Pancreas (tissue), 10 donors: Measurements from ENCODE around the gene ANKRD63. TPM values are rescaled to one million over a fixed set of nuclear protein-coding genes. Genes with fewer than 3 reads are reported as not detected.
A peak's percentile ranks its signal among the peaks of the same experiment; 100 is the strongest.

Source experiments
- ATAC-seq, 4 donors: fragments of 200-7000 bp; cut with Tn5 transposase; one replicate each; pipeline versions ENCODE4 v1.8.0 to v1.9.1; 2020; ENCODE audit warnings: mild to moderate bottlenecking in 4 of 4, moderate library complexity in 4 of 4
- DNase-seq, 6 donors: peaks; one replicate each; pipeline ENCODE4 v3.0.0-alpha.2; 2020
- FAIRE-seq: peaks from 2 replicates; lab custom pipeline; 2012; peaks lifted over from hg19 to GRCh38; lab: Jason Lieb, UNC
- H3K27ac ChIP-seq, 4 donors: fragments of 200-600 bp; sonication (generic); 1 replicate in 3 of 4; 2 replicates in 1 of 4; pipeline versions ENCODE4 v1.5.0 to v1.8.0; 2020
- H3K27me3 ChIP-seq, 4 donors: fragments of 200-600 bp; one replicate each; pipeline ENCODE4 v1.8.0; 2021
- H3K36me3 ChIP-seq, 3 donors: fragments of 200-600 bp; sonication (generic) in 1 of 3; one replicate each; pipeline versions ENCODE4 v1.5.0 to v1.8.0; 2020 to 2021
- H3K4me1 ChIP-seq, 3 donors: fragments of 200-600 bp; one replicate each; pipeline ENCODE4 v1.8.0; 2021
- H3K4me3 ChIP-seq, 4 donors: fragments of 200-600 bp; sonication (generic) in 2 of 4; one replicate each; pipeline versions ENCODE4 v1.5.0 to v1.8.0; 2020 to 2021
- H3K9me3 ChIP-seq, 4 donors: fragments of 200-600 bp; one replicate each; pipeline ENCODE4 v1.8.0; 2021
- CTCF ChIP-seq, 4 donors: fragments of 200-600 bp; sonication (generic) in 3 of 4; IDR thresholded peaks; one replicate each; pipeline versions ENCODE4 v1.5.0 to v1.8.0; 2021; ENCODE audit warnings: antibody characterized with exemption in 4 of 4
- WGBS, 2 donors: extraction: QIAGEN DNeasy Blood & Tissue Kit; methylation state at CpG; one replicate each; pipeline ENCODE4 v1.1.7; 2013; 5-methylcytosine and 5-hydroxymethylcytosine counted together
- intact Hi-C, 3 donors: fragments of 100-400 bp; cut with DNase I; formaldehyde crosslinking; loops; one replicate each; pipeline versions ENCODE4 v1.11.1 to v1.14.2; 2022
- polyA plus RNA-seq, 2 donors: library from polyadenylated mRNA; stranded (reverse); fragments of 200-250 nt; gene quantifications; one replicate each; pipeline ENCODE4 v1.2.3, GENCODE V29; 2013
- total RNA-seq, 6 donors: library from RNA; stranded (reverse); fragmentation: NEBNext Ultra II Directional in 4 of 6; extraction: Animal tissue kit (Norgen Biotek cat#: 25700) in 4 of 6; gene quantifications; one replicate each; pipeline versions ENCODE4 v1.2.1 to v1.2.4, GENCODE V29; 2021 to 2023
- donor health status: healthy with polysubstance abuse.
- donor health status: DM: no; HTN: no; CAD: no; lungs with moderate emphysema.
- donor health status: DM: no; HTN: no; CAD: no.
- donor health status: control.
- donor health status: control.
- donor health status: Bipolar disorder and iron deficiency.
- donor health status: DM: yes; HTN: yes; CAD: no.
- donor health status: DM: no; HTN: no; CAD: no.
- donor health status: DM: no; HTN: no; CAD: no.
- donor health status: DM: yes; HTN: yes; CAD: no.

ANKRD63 gene
- total and polyA plus RNA-seq, 8 donors, result not detected

- H3K27me3 ChIP-seq, result no peaks in the 10 kb centered on the region
- ATAC-seq (peak in 1 of 4 donors; percentile 20), DNase-seq (no peak), FAIRE-seq (no peak)
- intact Hi-C loops, result no loop called here
- no peaks in the 10 kb centered on the region for H3K4me1 ChIP-seq
- no peaks in the 10 kb centered on the region for H3K36me3 ChIP-seq
- H3K9me3 ChIP-seq, result no peaks in the 10 kb centered on the region
- no peak for TF ChIP-seq CTCF (IDR thresholded peaks at IDR 0.05)
- peak overlapping the region in 1 of 4 donors; percentile 35 for H3K4me3 ChIP-seq
- H3K27ac ChIP-seq, result no peak overlapping the region
- WGBS, 2 donors, result 81 to 91% methylated on average over 5 of the region's 5 CpGs
Observed at GRCh38 chr15:40306371-40306770, 23.5 kb upstream of the ANKRD63 start.

DNA sequence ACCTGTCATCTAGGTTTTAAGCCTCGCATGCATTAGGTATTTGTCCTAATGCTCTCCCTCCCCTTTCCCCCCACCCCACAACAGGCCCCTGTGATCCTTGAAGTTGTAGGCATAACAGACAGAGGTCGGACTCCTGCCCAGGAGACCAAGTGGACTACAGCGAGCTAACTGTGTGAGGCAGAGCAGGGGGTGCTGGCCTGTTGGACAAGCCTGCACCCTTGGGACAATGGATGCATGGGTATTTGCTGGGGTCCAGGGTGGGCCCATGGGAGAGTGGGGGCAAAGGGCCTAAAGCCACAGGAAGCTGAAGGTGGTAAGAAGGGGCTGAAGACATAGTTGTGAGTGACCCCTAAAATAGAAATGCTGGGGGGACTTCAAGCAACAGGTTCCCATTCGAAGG lies 22.4 kb upstream of the ANKRD63 start:
- Histone ChIP-seq H3K27ac (no peak overlapping the region), H3K27me3 (no peaks in the 10 kb centered on the region), H3K4me3 (no peak overlapping the region), H3K4me1 (no peaks in the 10 kb centered on the region), H3K36me3 (no peaks in the 10 kb centered on the region), H3K9me3 (no peaks in the 10 kb centered on the region)
- DNase-seq, result peak in 1 of 6 donors; percentile 2
- no peak for FAIRE-seq
- TF ChIP-seq CTCF (IDR thresholded peaks at IDR 0.05), result no peak
- intact Hi-C loops, result no loop called here
- ATAC-seq, result no peak
- 82 to 96% methylated on average over 4 of the region's 4 CpGs for WGBS, 2 donors

- Histone ChIP-seq H3K36me3 (no peaks in the 10 kb centered on the region), H3K27ac (no peak overlapping the region), H3K4me3 (no peak overlapping the region), H3K9me3 (no peaks in the 10 kb centered on the region), H3K4me1 (no peaks in the 10 kb centered on the region), H3K27me3 (no peaks in the 10 kb centered on the region)
- intact Hi-C loops, result no loop called here
- DNase-seq (no peak), FAIRE-seq (no peak), ATAC-seq (no peak)
- WGBS, 2 donors, result 77 to 88% methylated on average over 2 of the region's 2 CpGs
- no peak for TF ChIP-seq CTCF (IDR thresholded peaks at IDR 0.05)
Observed at GRCh38 chr15:40303576-40303975, 20.7 kb upstream of the ANKRD63 start.

DNA sequence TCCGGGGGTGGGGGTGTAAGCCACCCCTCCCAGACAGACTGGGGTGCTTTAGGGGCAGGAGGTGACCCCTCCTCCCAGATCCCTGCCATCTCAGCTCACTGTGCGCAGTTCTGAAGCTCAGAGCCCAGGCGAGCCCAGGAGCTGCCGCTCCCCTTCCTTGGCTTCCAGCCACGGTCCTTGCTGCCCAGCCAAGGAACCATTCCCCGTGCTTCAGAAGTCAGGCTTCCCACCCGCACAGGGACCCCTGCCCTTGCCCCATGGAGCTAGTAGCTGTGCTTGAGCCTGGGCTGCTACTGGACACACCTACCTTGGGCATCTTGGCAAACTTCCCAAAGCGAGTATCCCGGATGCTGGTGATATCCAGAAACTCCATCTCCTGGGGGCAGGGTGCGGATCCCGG lies 20.1 kb upstream of the ANKRD63 start:
- Histone ChIP-seq H3K27me3 (no peaks in the 10 kb centered on the region), H3K27ac (no peak overlapping the region), H3K4me3 (no peak overlapping the region), H3K36me3 (no peaks in the 10 kb centered on the region), H3K9me3 (no peaks in the 10 kb centered on the region), H3K4me1 (no peaks in the 10 kb centered on the region)
- intact Hi-C loops, result no loop called here
- DNase-seq, result peak in 2 of 6 donors; percentile 21 to 40
- 56 to 65% methylated on average over 10 to 11 of the region's 11 CpGs for WGBS, 2 donors
- ATAC-seq, result no peak
- TF ChIP-seq CTCF (IDR thresholded peaks at IDR 0.05), result no peak
- FAIRE-seq, result no peak

- Histone ChIP-seq H3K27ac (no peak overlapping the region), H3K36me3 (no peaks in the 10 kb centered on the region), H3K27me3 (no peaks in the 10 kb centered on the region), H3K4me1 (no peaks in the 10 kb centered on the region), H3K9me3 (no peaks in the 10 kb centered on the region), H3K4me3 (no peak overlapping the region)
- FAIRE-seq (no peak), DNase-seq (peak in 2 of 6 donors; percentile 16 to 49), ATAC-seq (no peak)
- no peak for TF ChIP-seq CTCF (IDR thresholded peaks at IDR 0.05)
- WGBS, 2 donors, result 86 to 90% methylated on average over 19 of the region's 19 CpGs
- intact Hi-C loops, result no loop called here
Observed at GRCh38 chr15:40302288-40302886, 19.5 kb upstream of the ANKRD63 start.
